Neural cell (in vitro differentiated cells): ENCODE data around the gene HPSE2. TPM values are rescaled to one million over a fixed set of nuclear protein-coding genes. Genes with fewer than 3 reads are reported as not detected.

ENCODE experiments used
- H2AFZ ChIP-seq: fragments of 200-600, 300-800 bp; sonication (generic), shearing (Covaris generic); 2 replicates; pipeline ENCODE4 v1.6.0; 2014; ENCODE audit warnings: low read depth, mild to moderate bottlenecking, antibody characterized with exemption, low read length, moderate library complexity
- H3F3A ChIP-seq: fragments of 200-600 bp; shearing (Covaris generic); 2 replicates; pipeline ENCODE4 v1.6.1; 2016; ENCODE audit warnings: mild to moderate bottlenecking, moderate library complexity, mixed read lengths, antibody characterized with exemption, low read length; ENCODE audit not compliant: insufficient read depth, poor library complexity, severe bottlenecking
- H3K27ac ChIP-seq: fragments of 200-600, 300-800 bp; sonication (generic), shearing (Covaris generic); 2 replicates; pipeline ENCODE4 v1.5.1; 2014; ENCODE audit warnings: mild to moderate bottlenecking, low read length, moderate library complexity
- H3K27me3 ChIP-seq: fragments of 300-800, 200-600 bp; sonication (generic), shearing (Covaris generic); 2 replicates; pipeline ENCODE4 v1.6.0; 2014; ENCODE audit warnings: mild to moderate bottlenecking, low read depth, low read length, moderate library complexity; ENCODE audit not compliant: insufficient read depth
- H3K36me3 ChIP-seq: fragments of 300-800, 200-600 bp; sonication (generic), shearing (Covaris generic); 2 replicates; pipeline ENCODE4 v1.5.1; 2014; ENCODE audit warnings: mild to moderate bottlenecking, antibody characterized with exemption, low read length, moderate library complexity; ENCODE audit not compliant: insufficient read depth
- H3K4me2 ChIP-seq: fragments of 300-800, 200-600 bp; sonication (generic), shearing (Covaris generic); 2 replicates; pipeline ENCODE4 v1.6.0; 2014; ENCODE audit warnings: mild to moderate bottlenecking, low read length
- H3K4me3 ChIP-seq: fragments of 300-800, 200-600 bp; sonication (generic), shearing (Covaris generic); 2 replicates; pipeline ENCODE4 v1.5.1; 2014; ENCODE audit warnings: mild to moderate bottlenecking, low read length, moderate library complexity
- H3K79me2 ChIP-seq: fragments of 200-600 bp; shearing (Covaris generic); replicated peaks from 2 replicates; pipeline ENCODE4 v1.6.0; 2014; ENCODE audit warnings: mild to moderate bottlenecking, low read length, moderate library complexity; ENCODE audit not compliant: insufficient read depth
- H3K9ac ChIP-seq: fragments of 300-800, 200-600 bp; sonication (generic), shearing (Covaris generic); 2 replicates; pipeline ENCODE4 v1.6.1; 2016; ENCODE audit warnings: mild to moderate bottlenecking, low read length, mixed read lengths
- H3K9me2 ChIP-seq: fragments of 200-600 bp; shearing (Covaris generic); 2 replicates; pipeline ENCODE4 v1.6.1; 2016; ENCODE audit warnings: mild to moderate bottlenecking, low read length, mixed read lengths; ENCODE audit not compliant: insufficient read depth
- H3K9me3 ChIP-seq: fragments of 200-600, 300-800 bp; sonication (generic), shearing (Covaris generic); 2 replicates; pipeline ENCODE4 v1.6.1; 2016; ENCODE audit warnings: mild to moderate bottlenecking, mixed run types, low read length, moderate library complexity, mixed read lengths
- H4K20me1 ChIP-seq: fragments of 200-600 bp; shearing (Covaris generic); 2 replicates; pipeline ENCODE4 v1.6.1; 2016; ENCODE audit warnings: mild to moderate bottlenecking, mixed run types; ENCODE audit not compliant: insufficient read depth
- CTCF ChIP-seq: fragments of 450-650 bp; IDR thresholded peaks from 2 replicates; pipeline ENCODE4 v1.5.1; 2014; ENCODE audit warnings: antibody characterized with exemption, mild to moderate bottlenecking, moderate library complexity; ENCODE audit not compliant: poor library complexity, severe bottlenecking
- EP300 ChIP-seq: fragments of 450-650 bp; conservative IDR thresholded peaks from 2 replicates; pipeline ENCODE4 v1.6.1; 2014; ENCODE audit warnings: antibody characterized with exemption, mild to moderate bottlenecking, moderate library complexity; ENCODE audit not compliant: poor library complexity, severe bottlenecking
- EZH2 ChIP-seq: fragments of 200-600, 300-800 bp; shearing (Covaris generic), sonication (generic); IDR thresholded peaks from 2 replicates; pipeline ENCODE4 v1.6.1; 2014; ENCODE audit warnings: antibody characterized with exemption, low read length, borderline replicate concordance, mild to moderate bottlenecking; ENCODE audit not compliant: insufficient read depth, poor library complexity, severe bottlenecking
- MXI1 ChIP-seq: fragments of 450-650 bp; conservative IDR thresholded peaks from 2 replicates; pipeline ENCODE4 v1.6.1; 2014; ENCODE audit warnings: antibody characterized with exemption, mild to moderate bottlenecking; ENCODE audit not compliant: poor library complexity, severe bottlenecking
- POLR2AphosphoS5 ChIP-seq: IDR thresholded peaks from 2 replicates; pipeline ENCODE4 v1.6.1; 2012
- RAD21 ChIP-seq: fragments of 450-650 bp; conservative IDR thresholded peaks from 2 replicates; pipeline ENCODE4 v1.6.1; 2014; ENCODE audit warnings: antibody characterized with exemption, mild to moderate bottlenecking, moderate library complexity
- SMC3 ChIP-seq: fragments of 450-650 bp; conservative IDR thresholded peaks from 2 replicates; pipeline ENCODE4 v1.6.1; 2014; ENCODE audit warnings: antibody characterized with exemption, mild to moderate bottlenecking, moderate library complexity; ENCODE audit not compliant: poor library complexity
- TAF1 ChIP-seq: IDR thresholded peaks from 2 replicates; pipeline ENCODE4 v1.6.1; 2012; ENCODE audit warnings: low read depth
- polyA plus RNA-seq: library from polyadenylated mRNA; depleted of rRNA; stranded (reverse); fragments of >200 nt; gene quantifications from 2 replicates; pipeline ENCODE4 v1.2.3, GENCODE V29; 2014
- TF ChIP-seq, protein P1 (sequence below): IDR thresholded peaks from 2 replicates; pipeline ENCODE4 v1.6.1; 2012; ENCODE audit warnings: borderline replicate concordance

The HPSE2 gene
- polyA plus RNA-seq, 1 donor from 2014 or later = not detected

- Histone ChIP-seq H3K9me2 (no peaks in the 10 kb centered on the region), H4K20me1 (no peaks in the 10 kb centered on the region), H3K36me3 (no peaks in the 10 kb centered on the region), H3K27me3 (no peaks in the 10 kb centered on the region), H3K4me3 (no peak overlapping the region), H3K9me3 (no peaks in the 10 kb centered on the region), H3K79me2 (no peaks in the 10 kb centered on the region), H3K9ac (no peak overlapping the region), H3K4me2 (no peak overlapping the region), H2AFZ (no peak overlapping the region), H3K27ac (no peak overlapping the region), H3F3A (no peaks in the 10 kb centered on the region)
- no peak for TF ChIP-seq EP300
Measured at GRCh38 chr10:98445200-98445812, 790.3 kb downstream of the HPSE2 start.

DNA sequence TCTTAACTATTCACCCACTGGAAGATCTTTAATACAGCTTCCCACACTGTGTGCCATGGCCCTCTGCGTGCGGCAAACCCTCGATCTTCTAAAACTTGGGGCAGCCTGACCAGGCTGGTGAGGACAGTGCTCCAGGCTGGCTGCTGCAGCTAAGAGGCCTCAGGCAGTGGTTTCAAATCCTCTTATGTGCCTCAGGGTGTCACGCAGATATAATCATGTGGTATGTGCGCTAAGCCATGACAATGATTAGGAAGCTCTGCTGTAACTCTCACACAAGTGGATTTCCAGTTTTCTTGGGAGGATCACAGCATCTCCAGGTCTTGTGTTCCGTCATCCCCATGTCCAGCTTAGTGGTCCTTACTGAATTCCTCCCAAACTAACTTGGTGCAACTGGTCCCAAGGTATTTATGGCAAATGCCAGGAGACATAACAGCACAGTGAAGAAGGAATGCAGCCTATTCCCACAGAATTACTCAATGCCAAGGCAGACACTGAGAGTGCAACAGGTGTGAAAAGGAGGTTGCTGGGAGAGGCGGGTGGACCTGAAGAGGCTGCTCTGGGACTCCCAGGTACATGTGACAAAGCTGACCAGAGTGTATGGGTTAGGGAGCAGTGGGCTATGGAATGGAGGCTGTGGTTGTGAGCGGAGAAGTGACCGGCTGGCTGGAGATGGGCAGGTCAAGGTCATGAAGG, 791.2 kb downstream of the HPSE2 start:
- TF ChIP-seq CTCF (no peak), EP300 (no peak), POLR2AphosphoS5 (no peak), TAF1 (no peak), EZH2 (no peak)
- Histone ChIP-seq H3K27ac (no peak overlapping the region), H3K9me3 (no peaks in the 10 kb centered on the region), H3K4me2 (no peak overlapping the region), H3K4me3 (no peak overlapping the region), H3K9me2 (no peaks in the 10 kb centered on the region), H4K20me1 (no peaks in the 10 kb centered on the region), H3F3A (no peaks in the 10 kb centered on the region), H2AFZ (no peak overlapping the region), H3K36me3 (no peaks in the 10 kb centered on the region), H3K27me3 (no peaks in the 10 kb centered on the region), H3K9ac (no peak overlapping the region), H3K79me2 (no peaks in the 10 kb centered on the region)

- no peaks in the 10 kb centered on the region for H3K36me3 ChIP-seq
- no peaks in the 10 kb centered on the region for H3K9me3 ChIP-seq
- no peaks in the 10 kb centered on the region for H3K9me2 ChIP-seq
- H3K9ac ChIP-seq = no peak overlapping the region
- no peak overlapping the region for H3K4me2 ChIP-seq
- H3K27ac ChIP-seq = no peak overlapping the region
- no peaks in the 10 kb centered on the region for H3K79me2 ChIP-seq
- H4K20me1 ChIP-seq = no peaks in the 10 kb centered on the region
- TF ChIP-seq TAF1 (no peak), CTCF (no peak), RAD21 (no peak), EP300 (no peak), SMC3 (no peak), EZH2 (no peak), POLR2AphosphoS5 (no peak), MXI1 (no peak)
- TF ChIP-seq, protein P1, sequence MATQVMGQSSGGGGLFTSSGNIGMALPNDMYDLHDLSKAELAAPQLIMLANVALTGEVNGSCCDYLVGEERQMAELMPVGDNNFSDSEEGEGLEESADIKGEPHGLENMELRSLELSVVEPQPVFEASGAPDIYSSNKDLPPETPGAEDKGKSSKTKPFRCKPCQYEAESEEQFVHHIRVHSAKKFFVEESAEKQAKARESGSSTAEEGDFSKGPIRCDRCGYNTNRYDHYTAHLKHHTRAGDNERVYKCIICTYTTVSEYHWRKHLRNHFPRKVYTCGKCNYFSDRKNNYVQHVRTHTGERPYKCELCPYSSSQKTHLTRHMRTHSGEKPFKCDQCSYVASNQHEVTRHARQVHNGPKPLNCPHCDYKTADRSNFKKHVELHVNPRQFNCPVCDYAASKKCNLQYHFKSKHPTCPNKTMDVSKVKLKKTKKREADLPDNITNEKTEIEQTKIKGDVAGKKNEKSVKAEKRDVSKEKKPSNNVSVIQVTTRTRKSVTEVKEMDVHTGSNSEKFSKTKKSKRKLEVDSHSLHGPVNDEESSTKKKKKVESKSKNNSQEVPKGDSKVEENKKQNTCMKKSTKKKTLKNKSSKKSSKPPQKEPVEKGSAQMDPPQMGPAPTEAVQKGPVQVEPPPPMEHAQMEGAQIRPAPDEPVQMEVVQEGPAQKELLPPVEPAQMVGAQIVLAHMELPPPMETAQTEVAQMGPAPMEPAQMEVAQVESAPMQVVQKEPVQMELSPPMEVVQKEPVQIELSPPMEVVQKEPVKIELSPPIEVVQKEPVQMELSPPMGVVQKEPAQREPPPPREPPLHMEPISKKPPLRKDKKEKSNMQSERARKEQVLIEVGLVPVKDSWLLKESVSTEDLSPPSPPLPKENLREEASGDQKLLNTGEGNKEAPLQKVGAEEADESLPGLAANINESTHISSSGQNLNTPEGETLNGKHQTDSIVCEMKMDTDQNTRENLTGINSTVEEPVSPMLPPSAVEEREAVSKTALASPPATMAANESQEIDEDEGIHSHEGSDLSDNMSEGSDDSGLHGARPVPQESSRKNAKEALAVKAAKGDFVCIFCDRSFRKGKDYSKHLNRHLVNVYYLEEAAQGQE = no peak
- H3F3A ChIP-seq = no peaks in the 10 kb centered on the region
- H3K4me3 ChIP-seq = no peak overlapping the region
- no peaks in the 10 kb centered on the region for H3K27me3 ChIP-seq
- no peak overlapping the region for H2AFZ ChIP-seq
Measured at GRCh38 chr10:98438715-98439114, 796.9 kb downstream of the HPSE2 start.
